ENCODE measurements around the gene SH2D3C.

The SH2D3C gene

DNA sequence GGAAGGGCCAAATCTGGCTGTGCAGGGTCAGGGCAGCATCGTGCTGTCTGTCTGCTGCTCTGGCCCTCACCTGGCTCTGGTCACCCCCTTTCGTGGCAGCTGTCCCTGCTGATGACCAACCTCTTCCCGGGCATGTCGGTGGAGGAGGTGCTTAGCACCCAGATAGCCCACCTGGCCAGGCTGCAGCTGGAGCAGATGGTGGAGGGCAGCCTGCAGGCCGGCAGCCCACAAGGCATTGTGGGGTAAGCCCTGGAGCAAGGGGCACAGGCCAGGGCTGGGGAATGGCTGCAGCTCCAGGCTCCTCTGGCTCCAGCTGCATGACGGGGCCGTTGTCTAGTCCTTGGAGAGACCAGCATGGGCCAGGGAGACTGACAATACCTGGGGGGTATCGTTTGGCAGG, 51.6 kb downstream of the SH2D3C start:
- Histone ChIP-seq H3K27me3 (ENCODE audit: low read depth) (no peaks in the 10 kb centered on the region), H3K4me1 (no peaks in the 10 kb centered on the region), H3K4me3 (no peak overlapping the region), H3K36me3 (replicated peaks) (no peaks in the 10 kb centered on the region), H3K9me3 (no peaks in the 10 kb centered on the region)
- no peak for DNase-seq (ENCODE audit: low spot score in 2 of 2)
- in situ Hi-C loops (cut with MboI; ENCODE audit: low sequenced_read_pairs), result no loop called here

- H3K9me3 ChIP-seq, result no peaks in the 10 kb centered on the region
- no peaks in the 10 kb centered on the region for H3K36me3 ChIP-seq (replicated peaks)
- in situ Hi-C loops (cut with MboI; ENCODE audit: low sequenced_read_pairs), result no loop called here
- no peaks in the 10 kb centered on the region for H3K4me1 ChIP-seq
- H3K27me3 ChIP-seq (ENCODE audit: low read depth), result no peaks in the 10 kb centered on the region
- DNase-seq (ENCODE audit: low spot score in 2 of 2), result no peak
- H3K4me3 ChIP-seq, result no peak overlapping the region
Measured at GRCh38 chr9:127724012-127724411, 54.5 kb downstream of the SH2D3C start.

- Histone ChIP-seq H3K4me3 (no peak overlapping the region), H3K36me3 (replicated peaks) (no peaks in the 10 kb centered on the region), H3K27me3 (ENCODE audit: low read depth) (no peaks in the 10 kb centered on the region), H3K9me3 (no peaks in the 10 kb centered on the region), H3K4me1 (peaks cover under 1% of the 10 kb centered on the region; the same call in 1 of the 2 replicates)
- in situ Hi-C loops (cut with MboI; ENCODE audit: low sequenced_read_pairs), result no loop called here
- DNase-seq (ENCODE audit: low spot score in 2 of 2), result no peak
Measured at GRCh38 chr9:127723444-127723843, 55.0 kb downstream of the SH2D3C start.

GRCh38 chr9:127723013-127723412, 55.5 kb downstream of the SH2D3C start:
- Histone ChIP-seq H3K4me3 (no peak overlapping the region), H3K9me3 (no peaks in the 10 kb centered on the region)
- in situ Hi-C loops (cut with MboI; ENCODE audit: low sequenced_read_pairs), result no loop called here

GRCh38 chr9:127722055-127722745, 56.3 kb downstream of the SH2D3C start:
- no peaks in the 10 kb centered on the region for H3K36me3 ChIP-seq (replicated peaks)
- in situ Hi-C loops (cut with MboI; ENCODE audit: low sequenced_read_pairs), result no loop called here
- DNase-seq (ENCODE audit: low spot score in 2 of 2), result no peak
- no peaks in the 10 kb centered on the region for H3K27me3 ChIP-seq (ENCODE audit: low read depth)
- H3K4me3 ChIP-seq, result no peak overlapping the region
- peaks cover 4% of the 10 kb centered on the region for H3K4me1 ChIP-seq
- no peaks in the 10 kb centered on the region for H3K9me3 ChIP-seq

More at GRCh38 chr9:127723013-127723412, 55.5 kb downstream of the SH2D3C start:
- DNase-seq (ENCODE audit: low spot score in 2 of 2), result no peak
- H3K27me3 ChIP-seq (ENCODE audit: low read depth), result no peaks in the 10 kb centered on the region
- H3K36me3 ChIP-seq (replicated peaks), result no peaks in the 10 kb centered on the region
- H3K4me1 ChIP-seq, result peaks cover 4% of the 10 kb centered on the region

GRCh38 chr9:127721391-127721821, 57.1 kb downstream of the SH2D3C start:
- peaks cover 4% of the 10 kb centered on the region for H3K4me1 ChIP-seq
- DNase-seq (ENCODE audit: low spot score in 2 of 2), result no peak
- no peaks in the 10 kb centered on the region for H3K9me3 ChIP-seq
- in situ Hi-C loops (cut with MboI; ENCODE audit: low sequenced_read_pairs), result no loop called here
- H3K36me3 ChIP-seq (replicated peaks), result no peaks in the 10 kb centered on the region
- no peaks in the 10 kb centered on the region for H3K27me3 ChIP-seq (ENCODE audit: low read depth)
- H3K4me3 ChIP-seq, result no peak overlapping the region

DNA sequence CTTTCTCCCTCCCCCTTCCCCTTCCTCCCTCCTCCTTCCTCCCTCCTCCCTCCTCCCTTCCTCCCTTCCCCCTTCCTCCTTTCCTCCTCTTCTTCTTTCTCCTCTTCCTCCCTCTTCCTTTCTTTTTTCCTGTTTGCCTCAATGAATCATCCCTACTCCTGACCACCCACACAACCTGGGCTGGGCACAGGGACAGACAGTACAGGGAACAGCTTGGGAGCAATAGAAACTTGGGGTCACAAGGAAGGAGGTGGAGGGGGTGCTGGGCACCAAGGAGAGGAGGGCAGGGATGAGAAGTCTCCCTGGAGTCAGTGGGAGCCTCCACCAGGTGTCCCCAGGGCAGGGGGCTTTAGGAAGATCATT, 57.6 kb downstream of the SH2D3C start:
- H3K36me3 ChIP-seq (replicated peaks), result no peaks in the 10 kb centered on the region
- DNase-seq (ENCODE audit: low spot score in 2 of 2), result no peak
- no peaks in the 10 kb centered on the region for H3K9me3 ChIP-seq
- in situ Hi-C loops (cut with MboI; ENCODE audit: low sequenced_read_pairs), result no loop called here
- no peak overlapping the region for H3K4me3 ChIP-seq
- H3K27me3 ChIP-seq (ENCODE audit: low read depth), result no peaks in the 10 kb centered on the region
- H3K4me1 ChIP-seq, result peaks cover 4% of the 10 kb centered on the region

- H3K4me1 ChIP-seq, result peaks cover 4% of the 10 kb centered on the region
Measured at GRCh38 chr9:127720031-127720864, 58.2 kb downstream of the SH2D3C start.

DNA sequence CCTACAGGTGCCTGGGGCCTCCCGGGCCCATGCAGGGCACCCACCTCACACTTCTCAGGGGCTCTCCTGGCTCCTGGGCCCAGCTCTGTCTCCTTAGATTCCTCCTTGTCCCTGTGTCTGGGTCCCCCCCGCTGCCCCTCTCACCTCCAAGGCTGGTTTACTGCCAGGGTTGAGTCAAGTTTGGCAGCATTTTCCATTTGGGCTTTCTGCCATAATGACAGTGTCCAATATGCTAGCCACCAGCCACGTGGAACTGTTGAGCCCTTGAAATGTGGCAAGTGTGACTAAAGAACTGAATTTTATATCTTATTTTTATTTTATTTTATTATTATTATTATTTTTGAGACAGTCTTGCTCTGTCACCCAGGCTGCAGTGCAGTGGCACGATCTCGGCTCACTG, 60.7 kb downstream of the SH2D3C start:
- Histone ChIP-seq H3K9me3 (no peaks in the 10 kb centered on the region), H3K4me3 (no peak overlapping the region), H3K27me3 (ENCODE audit: low read depth) (no peaks in the 10 kb centered on the region), H3K4me1 (peaks cover 4% of the 10 kb centered on the region), H3K36me3 (replicated peaks) (no peaks in the 10 kb centered on the region)
- in situ Hi-C loops (cut with MboI; ENCODE audit: low sequenced_read_pairs), result no loop called here
- no peak for DNase-seq (ENCODE audit: low spot score in 2 of 2)

More at GRCh38 chr9:127720031-127720864, 58.2 kb downstream of the SH2D3C start:
- Histone ChIP-seq H3K9me3 (no peaks in the 10 kb centered on the region), H3K4me3 (no peak overlapping the region), H3K36me3 (replicated peaks) (no peaks in the 10 kb centered on the region), H3K27me3 (ENCODE audit: low read depth) (no peaks in the 10 kb centered on the region)
- no peak for DNase-seq (ENCODE audit: low spot score in 2 of 2)
- in situ Hi-C loops (cut with MboI; ENCODE audit: low sequenced_read_pairs), result no loop called here

GRCh38 chr9:127716412-127716811, 62.1 kb downstream of the SH2D3C start:
- DNase-seq (ENCODE audit: low spot score in 2 of 2), result no peak
- Histone ChIP-seq H3K4me3 (peak overlapping the region; percentile 51), H3K9me3 (no peaks in the 10 kb centered on the region), H3K27me3 (ENCODE audit: low read depth) (no peaks in the 10 kb centered on the region), H3K36me3 (replicated peaks) (no peaks in the 10 kb centered on the region), H3K4me1 (peaks cover 4% of the 10 kb centered on the region)
- in situ Hi-C loops (cut with MboI; ENCODE audit: low sequenced_read_pairs), result no loop called here

DNA sequence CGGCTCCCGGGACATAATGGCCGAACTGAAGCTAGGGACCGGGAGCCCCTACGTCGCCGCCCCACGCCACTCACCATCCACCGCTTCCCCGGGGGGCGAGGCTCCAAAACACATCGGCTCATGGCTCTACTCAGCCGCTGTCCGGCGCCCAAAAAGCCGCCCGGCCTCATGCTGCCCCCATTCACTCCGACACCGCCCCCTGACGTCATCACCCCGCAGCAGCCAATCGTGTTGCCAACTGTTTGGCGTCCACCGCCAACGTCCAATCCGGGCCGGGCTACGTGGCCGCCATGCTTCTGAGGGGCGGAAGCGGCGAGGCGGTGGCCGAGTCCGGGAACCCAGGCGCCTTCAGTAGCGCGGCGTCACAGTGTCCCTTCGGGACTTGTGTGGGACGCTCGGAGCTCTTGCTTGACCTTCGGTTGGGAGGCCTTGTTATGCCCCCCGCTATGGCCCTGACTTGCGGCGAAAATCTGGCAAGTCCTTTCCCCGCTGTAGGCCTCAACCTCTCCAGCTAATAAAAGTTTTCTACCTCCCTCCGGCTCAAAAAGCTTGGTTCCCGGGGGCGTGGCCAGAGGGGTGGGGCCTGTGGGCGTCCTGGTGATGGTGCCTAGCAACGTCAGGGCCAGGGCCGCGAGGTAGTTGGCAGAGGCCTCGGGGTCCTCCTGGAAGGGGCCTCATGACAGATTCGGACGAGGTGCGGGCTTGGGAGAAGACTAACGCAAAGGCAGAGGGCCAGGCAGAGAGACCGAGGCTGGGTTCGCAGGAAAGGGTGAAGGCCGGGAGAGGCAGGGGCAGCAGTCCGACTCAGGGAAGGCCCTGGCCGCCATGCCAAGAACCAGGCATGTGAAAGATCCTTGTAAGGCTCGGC, 62.8 kb downstream of the SH2D3C start, which contains the start of the genes PTRH1 and TTC16:
TSS of gene PTRH1 (minus strand) at position 194 of the 868 bp plus-strand sequence. CDS start at position 170, 24 bp downstream.
TSS of gene TTC16 (plus strand) at position 610 of the 868 bp plus-strand sequence. CDS start at position 677, 67 bp downstream.
- H3K4me3 ChIP-seq, result peak within 1 kb of the TSS; percentile 51

DNA sequence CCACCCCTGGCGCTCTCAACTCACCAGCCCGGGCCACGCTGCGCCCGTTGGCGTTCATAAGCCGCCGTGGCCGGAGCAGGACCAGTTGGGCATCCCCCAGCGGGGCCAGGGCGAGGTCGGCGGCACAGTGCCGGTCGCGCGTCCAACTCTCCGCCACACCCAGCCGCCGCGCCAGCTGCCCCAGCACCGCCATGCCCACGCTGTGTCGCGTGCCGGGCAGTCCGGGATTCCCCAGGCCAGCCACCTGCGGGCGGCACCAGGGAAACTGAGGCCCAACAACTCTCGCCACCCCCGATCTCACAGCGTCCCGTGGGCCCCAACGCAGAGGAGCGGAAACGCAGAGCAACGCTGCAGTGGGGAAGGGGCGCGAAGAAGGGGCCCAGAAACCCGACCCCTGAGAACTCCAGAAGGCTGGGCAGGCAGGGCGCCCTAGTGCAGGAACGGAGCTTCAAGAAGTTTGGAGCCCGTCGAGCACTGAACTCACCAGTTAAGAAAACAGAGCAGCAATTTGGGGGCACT, 63.5 kb downstream of the SH2D3C start:
- in situ Hi-C loops (cut with MboI; ENCODE audit: low sequenced_read_pairs), result no loop called here
- peak in 1 of 2 experiments; percentile 37 for DNase-seq (ENCODE audit: low spot score in 2 of 2)
- no peaks in the 10 kb centered on the region for H3K9me3 ChIP-seq
- no peaks in the 10 kb centered on the region for H3K27me3 ChIP-seq (ENCODE audit: low read depth)
- H3K4me3 ChIP-seq, result peak overlapping the region; percentile 51
- H3K36me3 ChIP-seq (replicated peaks), result no peaks in the 10 kb centered on the region
- peaks cover 4% of the 10 kb centered on the region for H3K4me1 ChIP-seq

More for the DNA sequence above, 62.8 kb downstream of the SH2D3C start, which contains the start of the genes PTRH1 and TTC16:
- H3K27me3 ChIP-seq (ENCODE audit: low read depth), result no peaks in the 10 kb centered on the region
- DNase-seq (ENCODE audit: low spot score in 2 of 2), result peak; percentile 90 to 99
- H3K4me1 ChIP-seq, result peaks cover 4% of the 10 kb centered on the region
- H3K36me3 ChIP-seq (replicated peaks), result no peaks in the 10 kb centered on the region
- in situ Hi-C loops (cut with MboI; ENCODE audit: low sequenced_read_pairs), result no loop called here
- no peaks in the 10 kb centered on the region for H3K9me3 ChIP-seq

All from HAP-1 (cell line).